A549 (cell line): ENCODE results near the gene CD55. TPM values are rescaled to one million over a fixed set of nuclear protein-coding genes. Genes with fewer than 3 reads are reported as not detected.

Source experiments
- ATAC-seq, 2 experiments: fragments of 200-7000 bp in 1 of 2; fragments of >200 bp in 1 of 2; cut with Nextera tagmentation in 1 of 2; cut with Tn5 transposase in 1 of 2; 3 replicates each; pipeline versions ENCODE4 v1.8.0 to v1.9.1; 2018 to 2020; ENCODE audit warnings: mild to moderate bottlenecking in 1 of 2, moderate library complexity in 1 of 2
- CTCF ChIA-PET: fragments of 300-600 bp; sonication (Branson Sonifier 250); formaldehyde crosslinking; extraction: SDS; loops from one replicate; lab custom pipeline; 2021; ENCODE audit warnings: antibody characterized with exemption, inconsistent platforms; lab: Yijun Ruan, JAX
- POLR2A ChIA-PET: fragments of 350-600 bp; formaldehyde crosslinking; extraction: SDS; loops from one replicate; lab custom pipeline; 2021; ENCODE audit warnings: antibody characterized with exemption, inconsistent platforms; lab: Yijun Ruan, JAX
- DNase-seq, 2 experiments: peaks; one replicate each; pipeline versions ENCODE4 v3.0.0 to v3.0.0-alpha.2; 2011 to 2016; ENCODE audit warnings: low read depth in 1 of 2, low spot score in 1 of 2
- FAIRE-seq: peaks from 2 replicates; lab custom pipeline; 2011; peaks lifted over from hg19 to GRCh38; lab: Jason Lieb, UNC
- H3K27ac ChIP-seq, 2 experiments: fragments of >200 bp; sonication (Bioruptor Twin); formaldehyde crosslinking; 3 replicates each; pipeline ENCODE4 v1.5.1; 2016 to 2017
- H3K4me1 ChIP-seq: fragments of >200 bp; sonication (Bioruptor Twin); formaldehyde crosslinking; 3 replicates; pipeline ENCODE4 v1.6.1; 2016
- H3K4me2 ChIP-seq: fragments of >200 bp; sonication (Bioruptor Twin); formaldehyde crosslinking; 3 replicates; pipeline ENCODE4 v1.6.1; 2016
- H3K4me3 ChIP-seq: fragments of >200 bp; sonication (Bioruptor Twin); formaldehyde crosslinking; 3 replicates; pipeline ENCODE4 v1.5.1; 2016
- H3K9me3 ChIP-seq: fragments of >200 bp; sonication (Bioruptor Twin); formaldehyde crosslinking; 3 replicates; pipeline ENCODE4 v1.6.1; 2016
- BHLHE40 ChIP-seq: IDR thresholded peaks from 2 replicates; pipeline ENCODE4 v1.6.1; 2012; ENCODE audit warnings: low read depth, low read length, inconsistent platforms
- CHD2 ChIP-seq: fragments of 150-350 bp; IDR thresholded peaks from 2 replicates; pipeline ENCODE4 v1.6.1; 2014; ENCODE audit warnings: low read length; ENCODE audit not compliant: partially characterized antibody
- CHD4 ChIP-seq: fragments of 200-600 bp; sonication (generic); IDR thresholded peaks from 2 replicates; pipeline ENCODE4 v1.6.1; 2016; ENCODE audit warnings: antibody characterized with exemption, mild to moderate bottlenecking, borderline replicate concordance
- EHF ChIP-seq: fragments of 250-450 bp; sonication (Bioruptor Pico); IDR thresholded peaks from 2 replicates; pipeline ENCODE4 v1.5.0; 2020; ENCODE audit warnings: mild to moderate bottlenecking
- EP300 ChIP-seq, 2 experiments: fragments of >200 bp; sonication (Bioruptor Twin); formaldehyde crosslinking; IDR thresholded peaks; 2 replicates in 1 of 2; 3 replicates in 1 of 2; pipeline ENCODE4 v1.6.1; 2016 to 2017
- FOSB ChIP-seq: fragments of 250-450 bp; sonication (Bioruptor Pico); IDR thresholded peaks from 2 replicates; pipeline ENCODE4 v1.5.0; 2020; ENCODE audit warnings: mild to moderate bottlenecking, moderate library complexity
- FOSL2 ChIP-seq, 2 experiments: fragments of 450-650 bp in 1 of 2; fragments of >200 bp in 1 of 2; sonication (Bioruptor Twin) in 1 of 2; formaldehyde crosslinking; IDR thresholded peaks; 2 replicates each; pipeline versions ENCODE4 v1.5.0 to v1.6.1; 2016 to 2020; ENCODE audit warnings: mild to moderate bottlenecking in 1 of 2, moderate library complexity in 1 of 2
- FOXS1 ChIP-seq: fragments of 250-450 bp; sonication (Bioruptor Pico); IDR thresholded peaks from 2 replicates; pipeline ENCODE4 v1.5.0; 2020; ENCODE audit warnings: mild to moderate bottlenecking, moderate library complexity
- GATA3 ChIP-seq: IDR thresholded peaks from 2 replicates; pipeline ENCODE4 v1.6.1; 2012; ENCODE audit warnings: borderline replicate concordance
- HMGXB4 ChIP-seq: fragments of 250-450 bp; sonication (Bioruptor Pico); IDR thresholded peaks from 2 replicates; pipeline ENCODE4 v1.5.0; 2021; ENCODE audit warnings: mild to moderate bottlenecking, moderate library complexity, borderline replicate concordance
- HOXA7 ChIP-seq: fragments of 250-450 bp; sonication (Bioruptor Pico); IDR thresholded peaks from 2 replicates; pipeline ENCODE4 v1.5.0; 2020; ENCODE audit warnings: mild to moderate bottlenecking, moderate library complexity
- HOXB13 ChIP-seq: fragments of 250-450 bp; sonication (Bioruptor Pico); IDR thresholded peaks from 2 replicates; pipeline ENCODE4 v1.5.0; 2020; ENCODE audit warnings: low read depth, mild to moderate bottlenecking, moderate library complexity
- HOXB5 ChIP-seq: fragments of 250-450 bp; sonication (Bioruptor Pico); IDR thresholded peaks from 2 replicates; pipeline ENCODE4 v1.5.0; 2020; ENCODE audit warnings: mild to moderate bottlenecking, moderate library complexity
- NPAS2 ChIP-seq: fragments of 250-450 bp; sonication (Bioruptor Pico); IDR thresholded peaks from 2 replicates; pipeline ENCODE4 v1.8.0; 2022; ENCODE audit warnings: mild to moderate bottlenecking, moderate library complexity, borderline replicate concordance
- PBX3 ChIP-seq: IDR thresholded peaks from 2 replicates; pipeline ENCODE4 v1.6.1; 2012
- PHF8 ChIP-seq: fragments of 200-600 bp; sonication (generic); IDR thresholded peaks from 2 replicates; pipeline ENCODE4 v1.6.1; 2016; ENCODE audit warnings: low read depth, mild to moderate bottlenecking, antibody characterized with exemption, moderate library complexity, borderline replicate concordance
- POLR2AphosphoS2 ChIP-seq: conservative IDR thresholded peaks from 2 replicates; pipeline ENCODE4 v1.6.1; 2012; ENCODE audit warnings: low read length, improper control_type of control experiment, inconsistent platforms
- RAD21 ChIP-seq, 2 experiments: fragments of >200 bp in 1 of 2; sonication (Bioruptor Twin) in 1 of 2; formaldehyde crosslinking in 1 of 2; IDR thresholded peaks in 1 of 2; conservative IDR thresholded peaks in 1 of 2; 2 replicates in 1 of 2; 3 replicates in 1 of 2; pipeline ENCODE4 v1.6.1; 2012 to 2018; ENCODE audit warnings: inconsistent platforms in 1 of 2
- RARB ChIP-seq: fragments of 250-450 bp; sonication (Bioruptor Pico); IDR thresholded peaks from 2 replicates; pipeline ENCODE4 v1.8.0; 2021; ENCODE audit warnings: mild to moderate bottlenecking, moderate library complexity
- SREBF2 ChIP-seq: fragments of 450-650 bp; IDR thresholded peaks from 2 replicates; pipeline ENCODE4 v1.6.1; 2014; ENCODE audit warnings: mild to moderate bottlenecking, moderate library complexity
- TFCP2L1 ChIP-seq: fragments of 250-450 bp; sonication (Bioruptor Pico); IDR thresholded peaks from 2 replicates; pipeline ENCODE4 v1.5.0; 2021; ENCODE audit warnings: mild to moderate bottlenecking
- TP53 ChIP-seq: fragments of 250-450 bp; sonication (Bioruptor Pico); IDR thresholded peaks from 2 replicates; pipeline ENCODE4 v1.5.0; 2021; ENCODE audit warnings: mild to moderate bottlenecking, moderate library complexity
- ZC3H11A ChIP-seq: fragments of 450-650 bp; IDR thresholded peaks from 2 replicates; pipeline ENCODE4 v1.6.1; 2014; ENCODE audit warnings: antibody characterized with exemption, mild to moderate bottlenecking
- WGBS: methylation state at CpG from one replicate; pipeline ENCODE4 v1.1.6; 2017; ENCODE audit errors: missing lambda C conversion rate; 5-methylcytosine and 5-hydroxymethylcytosine counted together
- polyA plus RNA-seq, 4 experiments: library from polyadenylated mRNA; depleted of rRNA in 3 of 4; stranded (reverse); fragments of >200 nt; fragmentation: RNase III in 1 of 4; extraction: RNeasy Plus Mini Kit Qiagen cat#74134 plus additional on column Dnase treatment in 1 of 4; gene quantifications; 2 replicates in 3 of 4; 3 replicates in 1 of 4; pipeline ENCODE4 v1.2.3, GENCODE V29; 2011 to 2017
- TF ChIP-seq, protein P1 (sequence below): fragments of 250-450 bp; sonication (Bioruptor Pico); IDR thresholded peaks from 2 replicates; pipeline ENCODE4 v1.5.0; 2020; ENCODE audit warnings: low read depth, mild to moderate bottlenecking, moderate library complexity

Gene CD55
- polyA plus RNA-seq, 2 of the 4 experiments (the other 2 are of a cell fraction): 37.0 to 173 TPM

- FAIRE-seq (no peak), DNase-seq (no peak), ATAC-seq (no peak)
- no peaks in the 10 kb centered on the region for H3K9me3 ChIP-seq
- H3K4me1 ChIP-seq: peaks cover 21% of the 10 kb centered on the region
- ChIA-PET CTCF (interaction anchor here (1.1 to 1.2 kb wide), 3 partner anchors 11 to 240 kb away, joined by 3 read pairs; no protein-coding TSS in a partner anchor), POLR2A (no interaction called here)
- 92% methylated on average over 5 of the region's 5 CpGs for WGBS
- H3K4me2 ChIP-seq: peak overlapping the region; percentile 95
- 0 out of 2 replicates have a peak, but pooled peaks have one; percentile 23 for TF ChIP-seq EHF
- no peak for TF ChIP-seq ZC3H11A
- no peak overlapping the region for H3K27ac ChIP-seq
- H3K4me3 ChIP-seq: no peak overlapping the region; the same call in 2 of the 3 replicates
Measured at GRCh38 chr1:207323425-207324225, 2.1 kb downstream of the CD55 start.

GRCh38 chr1:207328004-207328403, 6.5 kb downstream of the CD55 start:
- peak; percentile 19 to 40; a peak in 4 of 6 replicates for ATAC-seq
- Histone ChIP-seq H3K4me2 (no peak overlapping the region), H3K27ac (no peak overlapping the region), H3K4me3 (no peak overlapping the region), H3K4me1 (peaks cover 15% of the 10 kb centered on the region; the same call in 2 of the 3 replicates)
- POLR2A ChIA-PET: no interaction called here
- no peak for DNase-seq
- CTCF ChIA-PET: no interaction called here
- FAIRE-seq: no peak
- TF ChIP-seq HMGXB4: no peak
- TF ChIP-seq CHD4: no peak
- no peak for TF ChIP-seq CHD2
- no peak for TF ChIP-seq HOXB13
- TF ChIP-seq NPAS2: no peak
- TF ChIP-seq HOXB5 (CRISPR knock-in tag): no peak
- 0 out of 2 replicates have a peak, but pooled peaks have one; percentile 6 for TF ChIP-seq HOXA7 (CRISPR knock-in tag)
- no peak for TF ChIP-seq RAD21 (conservative IDR thresholded peaks at IDR 0.05 in 1 of 2, IDR thresholded peaks at IDR 0.05 in 1 of 2)
- no peak for TF ChIP-seq PHF8
- 0 out of 2 replicates have a peak, but pooled peaks have one; percentile 19 for TF ChIP-seq TFCP2L1 (CRISPR knock-in tag)
- peak; percentile 40; the same call in 1 of the 2 replicates for TF ChIP-seq POLR2AphosphoS2
- TF ChIP-seq GATA3: no peak
- no peak for TF ChIP-seq SREBF2
- TF ChIP-seq, all 56 proteins: peak for 3
- no peaks in the 10 kb centered on the region; the same call in 2 of the 3 replicates for H3K9me3 ChIP-seq

DNA sequence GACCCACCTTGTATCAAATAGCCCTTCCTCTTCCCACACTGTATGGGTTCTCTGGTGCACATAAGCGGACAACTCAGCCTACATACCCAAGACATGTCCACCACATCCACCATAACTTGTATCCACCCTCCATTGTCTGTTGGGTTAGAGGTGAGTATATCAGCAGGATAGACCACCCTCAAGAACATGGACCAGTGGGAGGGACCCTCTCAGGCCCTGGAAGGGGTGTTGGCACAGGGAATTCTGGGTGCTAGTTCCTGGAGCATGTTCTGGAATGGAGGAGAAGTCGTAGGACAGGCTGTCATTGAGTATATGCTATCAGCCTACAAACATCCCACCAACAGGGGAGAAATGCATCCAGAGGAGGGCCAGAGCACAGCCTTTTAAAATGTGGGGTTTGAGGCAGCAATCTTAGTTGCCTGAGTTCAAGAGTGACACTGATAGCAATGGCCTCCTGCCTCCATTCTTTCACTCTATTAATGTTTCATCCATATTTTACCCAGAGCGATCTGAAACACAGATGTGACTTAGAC, 7.5 kb downstream of the CD55 start:
- ChIA-PET CTCF (interaction anchor here (1.0 kb wide), 2 partner anchors 8 to 9 kb away, joined by 4 to 5 read pairs; partner anchors contain the start of gene CD55), POLR2A (interaction anchor here (1.2 kb wide), 1 partner anchor 8 kb away, joined by 5 read pairs; the partner anchor contains the start of gene CD55)
- Histone ChIP-seq H3K4me3 (no peak overlapping the region), H3K4me2 (no peak overlapping the region), H3K9me3 (peaks cover 6% of the 10 kb centered on the region; the same call in 1 of the 3 replicates), H3K4me1 (peaks cover 5% of the 10 kb centered on the region; the same call in 2 of the 3 replicates), H3K27ac (no peak overlapping the region)
- DNase-seq: no peak
- 94% methylated on average over 3 of the region's 3 CpGs for WGBS
- TF ChIP-seq RARB (CRISPR knock-in tag) (0 out of 2 replicates have a peak, but pooled peaks have one; percentile 20), BHLHE40 (no peak), FOXS1 (CRISPR knock-in tag) (no peak), EP300 (IDR thresholded peaks at IDR 0.05) (no peak), FOSL2 (IDR thresholded peaks at IDR 0.05) (no peak), FOSL2 (CRISPR knock-in tag; IDR thresholded peaks at IDR 0.05) (no peak), EHF (no peak), FOSB (CRISPR knock-in tag) (no peak), POLR2AphosphoS2 (peak; percentile 56; the same call in 1 of the 2 replicates), TP53 (no peak), RAD21 (conservative IDR thresholded peaks at IDR 0.05 in 1 of 2, IDR thresholded peaks at IDR 0.05 in 1 of 2) (no peak), PBX3 (no peak)
- TF ChIP-seq, protein P1, sequence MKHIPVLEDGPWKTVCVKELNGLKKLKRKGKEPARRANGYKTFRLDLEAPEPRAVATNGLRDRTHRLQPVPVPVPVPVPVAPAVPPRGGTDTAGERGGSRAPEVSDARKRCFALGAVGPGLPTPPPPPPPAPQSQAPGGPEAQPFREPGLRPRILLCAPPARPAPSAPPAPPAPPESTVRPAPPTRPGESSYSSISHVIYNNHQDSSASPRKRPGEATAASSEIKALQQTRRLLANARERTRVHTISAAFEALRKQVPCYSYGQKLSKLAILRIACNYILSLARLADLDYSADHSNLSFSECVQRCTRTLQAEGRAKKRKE (CRISPR knock-in tag): no peak
- FAIRE-seq: no peak
- peak; percentile 22 to 44; a peak in 4 of 6 replicates for ATAC-seq
